D721Med (cell line): ENCODE data around the gene NANOS3.
A peak's percentile ranks its signal among the peaks of the same experiment; 100 is the strongest.

ENCODE experiments used
- DNase-seq: peaks from one replicate; pipeline ENCODE4 v3.0.0; 2011; ENCODE audit warnings: low spot score; ENCODE audit not compliant: insufficient read length
- FAIRE-seq: peaks from 2 replicates; lab custom pipeline; 2011; peaks lifted over from hg19 to GRCh38; lab: Jason Lieb, UNC
- TF ChIP-seq, protein P1 (sequence below): IDR thresholded peaks from 2 replicates; pipeline ENCODE4 v1.5.1; 2012; ENCODE audit warnings: mild to moderate bottlenecking, control low read depth; ENCODE audit not compliant: insufficient read depth; ENCODE audit errors: missing control alignments

Gene NANOS3

DNA sequence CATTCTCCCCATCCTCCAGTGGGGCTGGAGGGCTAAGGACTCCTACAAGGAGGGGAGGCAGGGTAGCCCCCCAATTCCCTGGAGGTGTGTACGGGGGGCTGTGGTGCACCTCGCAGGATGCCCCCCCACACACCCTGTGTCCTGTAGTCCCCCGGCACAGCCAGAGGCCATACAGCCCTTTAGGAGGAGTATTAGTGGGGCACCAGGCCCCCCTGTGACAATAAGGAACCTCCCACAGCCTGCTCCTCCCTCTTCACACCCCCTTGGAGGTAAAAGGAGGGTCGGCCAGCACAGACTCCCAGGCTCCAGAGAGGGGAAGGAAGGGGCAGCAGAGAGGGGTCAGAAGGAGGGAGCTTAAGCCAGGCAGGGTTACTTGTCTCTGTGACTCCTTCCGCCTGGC lies at the start of gene NANOS3:
TSS of gene NANOS3 (plus strand) at position 301 of the 400 bp plus-strand sequence. CDS start 115 bp downstream, outside the sequence.
- FAIRE-seq (no peak), DNase-seq (no peak)
- TF ChIP-seq, protein P1, sequence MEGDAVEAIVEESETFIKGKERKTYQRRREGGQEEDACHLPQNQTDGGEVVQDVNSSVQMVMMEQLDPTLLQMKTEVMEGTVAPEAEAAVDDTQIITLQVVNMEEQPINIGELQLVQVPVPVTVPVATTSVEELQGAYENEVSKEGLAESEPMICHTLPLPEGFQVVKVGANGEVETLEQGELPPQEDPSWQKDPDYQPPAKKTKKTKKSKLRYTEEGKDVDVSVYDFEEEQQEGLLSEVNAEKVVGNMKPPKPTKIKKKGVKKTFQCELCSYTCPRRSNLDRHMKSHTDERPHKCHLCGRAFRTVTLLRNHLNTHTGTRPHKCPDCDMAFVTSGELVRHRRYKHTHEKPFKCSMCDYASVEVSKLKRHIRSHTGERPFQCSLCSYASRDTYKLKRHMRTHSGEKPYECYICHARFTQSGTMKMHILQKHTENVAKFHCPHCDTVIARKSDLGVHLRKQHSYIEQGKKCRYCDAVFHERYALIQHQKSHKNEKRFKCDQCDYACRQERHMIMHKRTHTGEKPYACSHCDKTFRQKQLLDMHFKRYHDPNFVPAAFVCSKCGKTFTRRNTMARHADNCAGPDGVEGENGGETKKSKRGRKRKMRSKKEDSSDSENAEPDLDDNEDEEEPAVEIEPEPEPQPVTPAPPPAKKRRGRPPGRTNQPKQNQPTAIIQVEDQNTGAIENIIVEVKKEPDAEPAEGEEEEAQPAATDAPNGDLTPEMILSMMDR = no peak

DNA sequence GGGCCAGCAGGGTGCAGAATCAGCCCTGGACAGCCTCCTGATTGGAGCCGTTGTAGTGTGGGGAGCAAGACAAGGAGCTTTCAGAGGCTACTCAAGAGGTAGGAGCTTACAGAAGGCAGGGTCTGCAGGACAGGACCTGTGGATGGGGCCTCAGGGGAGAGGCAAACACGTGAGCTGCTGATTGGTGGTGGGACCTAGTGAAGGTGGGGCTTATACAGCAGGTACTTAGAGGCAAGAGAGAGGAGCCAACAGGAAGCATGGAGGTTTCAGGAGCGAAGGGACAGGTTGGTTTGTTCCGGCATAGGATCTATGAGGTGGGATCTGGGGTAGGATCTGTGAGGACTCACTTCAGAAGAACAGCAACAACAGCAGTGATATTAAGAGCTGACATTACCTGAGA lies 49.3 kb upstream of the NANOS3 start:
- TF ChIP-seq, protein P1 = no peak
- DNase-seq = no peak
- FAIRE-seq = no peak

DNA sequence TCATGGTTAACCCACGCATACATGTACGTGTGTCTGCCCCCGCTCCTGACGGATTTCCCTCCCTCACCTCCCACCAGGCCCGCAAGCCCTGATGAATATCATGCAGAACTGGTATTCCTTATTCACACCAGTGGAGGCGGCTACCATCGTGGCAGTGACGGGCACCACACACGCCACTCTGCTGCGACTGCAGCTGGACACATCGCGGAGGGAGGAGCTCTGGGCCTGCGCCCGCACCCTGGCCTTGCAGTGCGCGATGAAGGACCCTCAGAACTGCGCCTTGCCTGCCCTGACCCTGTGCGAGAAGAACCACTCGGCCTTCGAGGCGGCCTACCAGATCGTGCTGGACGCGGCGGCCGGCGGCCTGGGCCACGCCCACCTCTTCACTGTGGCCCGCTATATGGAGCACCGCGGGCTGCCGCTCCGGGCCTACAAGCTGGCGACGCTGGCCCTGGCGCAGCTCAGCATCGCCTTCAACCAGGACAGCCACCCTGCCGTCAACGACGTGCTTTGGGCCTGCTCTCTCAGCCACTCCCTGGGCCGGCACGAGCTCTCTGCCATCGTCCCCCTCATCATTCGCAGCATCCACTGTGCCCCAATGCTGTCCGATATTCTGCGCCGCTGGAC lies 46.7 kb upstream of the NANOS3 start:
- FAIRE-seq = no peak
- no peak for DNase-seq
- TF ChIP-seq, protein P1 = no peak

DNA sequence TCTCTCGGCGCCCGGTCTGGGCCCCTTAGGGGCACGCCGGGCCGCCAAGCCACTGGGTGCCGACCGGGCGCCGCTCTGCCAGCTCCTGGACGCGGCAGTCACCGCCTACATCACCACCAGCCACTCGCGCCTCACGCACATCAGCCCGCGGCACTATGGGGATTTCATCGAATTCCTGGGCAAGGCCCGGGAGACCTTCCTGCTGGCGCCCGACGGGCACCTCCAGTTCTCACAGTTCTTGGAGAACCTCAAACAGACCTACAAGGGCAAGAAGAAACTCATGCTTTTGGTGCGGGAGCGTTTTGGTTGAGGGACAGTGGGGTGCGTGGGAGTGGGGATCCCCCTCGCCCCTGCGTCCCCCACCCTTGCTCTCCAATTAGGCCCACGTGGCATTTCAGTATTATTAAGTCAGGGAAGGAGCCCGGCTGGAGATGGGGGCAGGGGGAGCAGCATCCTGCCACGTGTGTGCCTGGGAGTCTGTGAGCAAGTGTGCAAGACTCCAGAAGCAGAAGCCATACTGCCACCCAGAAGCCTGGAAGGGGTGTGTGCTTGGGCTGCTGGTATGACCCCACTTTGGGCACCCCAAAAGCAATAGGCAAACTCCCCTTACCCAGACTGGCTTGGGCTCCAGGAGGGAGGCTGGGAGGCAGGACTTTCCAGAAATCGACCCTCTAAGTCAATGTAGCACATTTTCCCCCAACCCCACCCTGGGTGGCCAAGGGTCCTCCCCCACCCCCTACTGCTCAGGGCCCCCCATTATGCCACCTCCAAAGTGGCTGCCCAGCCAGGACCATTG lies 46.0 kb upstream of the NANOS3 start:
- FAIRE-seq = no peak
- DNase-seq = no peak
- TF ChIP-seq, protein P1 = no peak

DNA sequence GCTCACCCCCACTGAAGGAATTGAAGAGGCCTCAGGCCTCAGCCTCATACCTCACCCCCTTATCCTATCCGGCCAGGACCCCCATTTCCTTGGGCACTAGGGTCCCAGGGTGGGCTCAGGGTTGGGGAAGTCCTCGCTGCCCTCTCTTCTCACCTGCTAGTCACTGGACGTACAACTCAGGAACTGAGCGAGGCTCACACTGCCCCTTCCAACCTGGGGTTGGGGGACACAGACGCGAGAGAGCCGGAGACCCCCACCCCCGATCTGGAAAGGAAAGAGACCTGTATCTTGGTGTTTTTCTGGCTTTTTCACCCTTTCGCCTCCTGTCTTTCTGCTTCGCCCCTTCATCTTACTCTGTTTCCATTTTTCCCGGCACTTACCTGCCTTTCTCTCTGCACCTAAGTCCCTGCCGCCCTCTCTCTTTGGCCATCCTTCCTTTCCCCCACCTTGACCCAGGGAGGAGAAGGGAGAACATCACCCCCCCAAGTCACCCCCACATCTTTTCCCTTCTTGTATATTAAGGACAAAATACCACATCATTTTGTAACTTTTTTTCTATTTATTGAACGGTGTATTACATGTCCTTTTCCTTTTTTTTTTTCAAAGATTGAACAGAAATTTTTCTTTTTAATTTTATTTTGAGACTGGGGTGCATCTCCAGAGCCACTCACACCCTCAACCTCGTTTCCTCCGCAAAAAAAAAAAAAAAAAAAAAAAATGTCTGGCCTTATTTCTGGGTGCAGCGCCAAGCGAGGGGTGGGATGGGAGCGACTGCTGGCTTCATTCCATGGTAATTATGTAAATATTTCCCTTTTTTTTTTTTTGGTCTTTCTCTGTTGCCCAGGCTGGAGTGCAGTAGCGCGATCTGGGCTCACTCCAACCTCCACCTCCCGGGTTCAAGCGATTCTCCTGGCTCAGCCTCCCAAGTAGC lies 45.1 kb upstream of the NANOS3 start:
- FAIRE-seq (no peak), DNase-seq (no peak)
- TF ChIP-seq, protein P1 = no peak

DNA sequence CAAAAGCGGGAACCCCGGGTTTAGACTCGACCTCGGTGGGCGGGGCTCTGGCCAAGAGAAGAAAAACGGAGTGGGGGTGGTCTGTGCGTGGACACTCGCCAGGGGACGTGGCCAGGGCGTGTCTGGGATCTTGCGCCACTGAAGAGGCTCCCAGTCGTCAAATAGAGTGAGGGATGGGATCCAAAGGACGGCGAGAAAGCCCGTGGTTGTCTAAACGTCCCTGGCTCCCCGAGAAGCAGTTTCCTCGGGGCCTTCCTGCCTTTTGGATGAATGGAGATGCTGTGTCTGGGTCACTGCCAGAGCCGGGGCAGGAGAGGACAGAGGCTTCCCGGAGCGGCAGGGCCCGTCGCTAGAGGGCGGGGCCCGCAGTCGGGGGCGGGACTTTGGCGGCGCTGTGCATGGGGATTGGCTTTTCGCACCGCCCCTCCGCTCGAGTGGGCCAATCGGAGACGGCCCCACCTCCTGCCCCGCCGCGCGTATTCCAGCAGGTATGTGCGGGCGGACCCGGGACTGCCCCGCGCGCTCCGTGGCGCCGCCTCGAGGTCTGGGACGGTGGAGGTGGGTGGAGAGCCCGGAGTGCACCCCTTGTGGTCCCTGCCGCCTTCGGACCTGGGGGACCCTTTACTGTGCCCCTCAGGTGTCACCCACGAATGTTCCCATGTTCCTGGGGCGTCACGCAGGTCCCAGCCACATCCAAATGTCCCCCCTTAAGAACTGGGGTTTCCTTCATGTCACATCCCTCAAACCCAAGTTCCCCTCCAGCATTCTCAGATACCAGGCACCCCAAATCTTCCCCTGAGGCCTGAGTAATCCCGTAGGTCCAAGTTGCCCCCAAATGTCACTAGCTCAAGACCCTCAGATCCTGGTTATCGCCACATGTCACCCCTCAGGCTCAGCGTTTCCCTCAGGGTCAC lies 43.3 kb upstream of the NANOS3 start:
- FAIRE-seq (no peak), DNase-seq (peak; percentile 99)
- TF ChIP-seq, protein P1 = peak; percentile 27
